ENCODE results near the gene GTF2F2. TPM values are rescaled to one million over a fixed set of nuclear protein-coding genes. Genes with fewer than 3 reads are reported as not detected.
"Not testable (repeated sequence)": the region's sequence is repeated elsewhere in the genome, so short reads cannot be mapped to it uniquely, and the experiment has no call there.

The GTF2F2 gene
- total RNA-seq, 1 experiment from 2014 or later: 37.8 TPM

GRCh38 chr13:45185286-45185685, 65.0 kb downstream of the GTF2F2 start:
- H3K27me3 ChIP-seq (replicated peaks; ENCODE audit: insufficient read depth, low read depth, low read length, poor library complexity): no peaks in the 10 kb centered on the region
- no peak overlapping the region for H3K4me3 ChIP-seq (ENCODE audit: low read depth, low read length, poor library complexity, severe bottlenecking)
- H3K4me1 ChIP-seq (ENCODE audit: insufficient read depth, low read length, poor library complexity, severe bottlenecking): no peaks in the 10 kb centered on the region
- CTCF ChIA-PET: no interaction called here
- H3K9me3 ChIP-seq (ENCODE audit: low read depth, low read length, poor library complexity, severe bottlenecking): no peaks in the 10 kb centered on the region
- intact Hi-C loops (cut with micrococcal nuclease; ENCODE audit: unreplicated experiment): no loop called here
- no peak for TF ChIP-seq EZH2 (IDR thresholded peaks at IDR 0.05; ENCODE audit: borderline replicate concordance, low read depth, low read length, poor library complexity, severe bottlenecking)
- BruUV-seq (replicated peaks): no TSS peak
- H3K27ac ChIP-seq (ENCODE audit: low read depth, low read length, poor library complexity, severe bottlenecking): no peak overlapping the region
- POLR2A ChIA-PET (ENCODE audit: low non-redundant PET): no interaction called here
- H3K36me3 ChIP-seq (ENCODE audit: insufficient read depth, low read length, poor library complexity, severe bottlenecking): no peaks in the 10 kb centered on the region
- no peak for DNase-seq (ENCODE audit: low spot score)

GRCh38 chr13:45189077-45189476, 68.8 kb downstream of the GTF2F2 start:
- DNase-seq (ENCODE audit: low spot score); H3K9me3 ChIP-seq (ENCODE audit: low read depth, low read length, poor library complexity, severe bottlenecking); H3K4me3 ChIP-seq (ENCODE audit: low read depth, low read length, poor library complexity, severe bottlenecking); H3K27ac ChIP-seq (ENCODE audit: low read depth, low read length, poor library complexity, severe bottlenecking); H3K4me1 ChIP-seq (ENCODE audit: insufficient read depth, low read length, poor library complexity, severe bottlenecking); H3K36me3 ChIP-seq (ENCODE audit: insufficient read depth, low read length, poor library complexity, severe bottlenecking); BruUV-seq (replicated peaks); POLR2A ChIA-PET (ENCODE audit: low non-redundant PET); H3K27me3 ChIP-seq (replicated peaks; ENCODE audit: insufficient read depth, low read depth, low read length, poor library complexity); CTCF ChIA-PET; intact Hi-C loops (cut with micrococcal nuclease; ENCODE audit: unreplicated experiment): not testable (repeated sequence)

- H3K27me3 ChIP-seq (replicated peaks; ENCODE audit: insufficient read depth, low read depth, low read length, poor library complexity); H3K9me3 ChIP-seq (ENCODE audit: low read depth, low read length, poor library complexity, severe bottlenecking); POLR2A ChIA-PET (ENCODE audit: low non-redundant PET); H3K27ac ChIP-seq (ENCODE audit: low read depth, low read length, poor library complexity, severe bottlenecking); H3K36me3 ChIP-seq (ENCODE audit: insufficient read depth, low read length, poor library complexity, severe bottlenecking); BruUV-seq (replicated peaks); intact Hi-C loops (cut with micrococcal nuclease; ENCODE audit: unreplicated experiment); CTCF ChIA-PET; DNase-seq (ENCODE audit: low spot score); H3K4me3 ChIP-seq (ENCODE audit: low read depth, low read length, poor library complexity, severe bottlenecking): not testable (repeated sequence)
- peaks cover 14% of the 10 kb centered on the region for H3K4me1 ChIP-seq (ENCODE audit: insufficient read depth, low read length, poor library complexity, severe bottlenecking)
Observed at GRCh38 chr13:45189511-45189910, 69.2 kb downstream of the GTF2F2 start.

- CTCF ChIA-PET: no interaction called here
- no peak for TF ChIP-seq CTCF (conservative IDR thresholded peaks at IDR 0.05; ENCODE audit: low read depth, low read length)
- no peak for TF ChIP-seq EZH2 (IDR thresholded peaks at IDR 0.05; ENCODE audit: borderline replicate concordance, low read depth, low read length, poor library complexity, severe bottlenecking)
- POLR2A ChIA-PET (ENCODE audit: low non-redundant PET): no interaction called here
- Histone ChIP-seq H3K36me3 (ENCODE audit: insufficient read depth, low read length, poor library complexity, severe bottlenecking) (no peaks in the 10 kb centered on the region), H3K9me3 (ENCODE audit: low read depth, low read length, poor library complexity, severe bottlenecking) (no peaks in the 10 kb centered on the region), H3K4me3 (ENCODE audit: low read depth, low read length, poor library complexity, severe bottlenecking) (no peak overlapping the region), H3K27ac (ENCODE audit: low read depth, low read length, poor library complexity, severe bottlenecking) (no peak overlapping the region), H3K4me1 (ENCODE audit: insufficient read depth, low read length, poor library complexity, severe bottlenecking) (peaks cover 22% of the 10 kb centered on the region), H3K27me3 (replicated peaks; ENCODE audit: insufficient read depth, low read depth, low read length, poor library complexity) (no peaks in the 10 kb centered on the region)
- intact Hi-C loops (cut with micrococcal nuclease; ENCODE audit: unreplicated experiment): no loop called here
- DNase-seq (ENCODE audit: low spot score): no peak
- BruUV-seq (replicated peaks): no TSS peak
Observed at GRCh38 chr13:45191874-45192273, 71.6 kb downstream of the GTF2F2 start.
